Activated effector memory CD4-positive, alpha-beta T cell treated with Interleukin-2 at 50 U/mL for 16 hours (primary cell): ENCODE data around the gene NT5M.
A peak's percentile ranks its signal among the peaks of the same experiment; 100 is the strongest.
"Not testable (repeated sequence)": the region's sequence is repeated elsewhere in the genome, so short reads cannot be mapped to it uniquely, and the experiment has no call there.

Source experiments
- DNase-seq: peaks from one replicate; pipeline ENCODE4 v3.0.0-alpha.2; 2020

The NT5M gene

GRCh38 chr17:17303010-17303846 is at the start of gene NT5M:
Gene NT5M, plus strand, starts transcription at chr17:17303373. Its CDS starts 178 bp downstream, at chr17:17303551.
- DNase-seq, result peak; percentile 58

- DNase-seq, result no peak
Measured at GRCh38 chr17:17253406-17253805, 49.8 kb upstream of the NT5M start.

DNA sequence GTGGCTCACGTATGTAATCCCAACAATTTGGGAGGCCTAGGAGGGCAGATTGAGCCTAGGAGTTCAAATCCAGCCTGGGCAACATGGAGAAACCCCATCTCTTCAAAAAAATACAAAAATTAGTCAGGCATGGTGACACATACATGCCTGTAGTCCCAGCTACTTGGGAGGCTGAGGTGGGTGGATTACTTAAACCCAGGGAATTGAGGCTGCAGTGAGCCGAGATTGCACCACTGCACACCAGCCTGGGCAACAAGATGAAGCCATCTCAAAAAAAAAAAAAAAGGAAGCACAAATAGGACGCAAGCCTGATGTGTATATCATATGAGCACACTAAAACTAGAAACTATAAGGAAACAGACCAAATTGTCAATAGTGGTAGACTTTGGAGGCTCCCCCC is 49.1 kb upstream of the NT5M start:
- DNase-seq, result no peak

DNA sequence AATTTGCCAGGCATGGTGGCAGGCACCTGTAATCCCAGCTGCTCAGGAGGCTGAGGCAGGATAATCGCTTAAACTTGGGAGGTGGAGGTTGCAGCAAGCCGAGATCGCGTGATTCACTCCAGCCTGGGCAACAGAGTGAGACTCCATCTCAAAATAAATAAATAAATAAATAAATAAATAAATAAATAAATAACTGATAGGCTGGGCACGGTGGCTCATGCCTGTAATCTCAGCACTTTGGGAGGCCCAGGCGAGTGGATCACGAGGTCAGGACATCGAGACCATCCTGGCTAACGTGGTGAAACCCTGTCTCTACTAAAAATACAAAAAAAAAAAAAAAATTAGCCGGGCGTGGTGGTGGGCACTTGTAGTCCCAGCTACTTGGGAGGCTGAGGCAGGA is 47.5 kb upstream of the NT5M start:
- not testable (repeated sequence) for DNase-seq

DNA sequence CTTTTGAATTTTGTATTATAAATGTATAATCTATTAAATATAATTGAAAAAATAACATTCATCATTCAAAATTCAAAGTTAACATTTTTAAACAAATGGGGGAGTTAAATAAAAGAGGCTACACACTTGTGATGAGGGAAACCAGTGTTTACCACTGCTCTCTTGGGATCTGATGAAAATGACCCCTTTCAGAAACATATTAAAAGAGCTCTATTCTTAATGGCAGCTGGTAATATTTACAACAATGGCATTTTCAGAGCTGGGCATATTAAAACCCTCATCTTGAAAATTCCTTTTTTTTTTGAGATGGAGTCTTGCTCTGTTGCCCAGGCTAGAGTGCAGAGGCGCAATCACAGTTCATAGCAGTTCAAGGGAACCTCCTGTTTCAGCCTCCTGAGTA is 46.9 kb upstream of the NT5M start:
- no peak for DNase-seq

- DNase-seq, result no peak
Measured at GRCh38 chr17:17258011-17258410, 45.2 kb upstream of the NT5M start.

DNA sequence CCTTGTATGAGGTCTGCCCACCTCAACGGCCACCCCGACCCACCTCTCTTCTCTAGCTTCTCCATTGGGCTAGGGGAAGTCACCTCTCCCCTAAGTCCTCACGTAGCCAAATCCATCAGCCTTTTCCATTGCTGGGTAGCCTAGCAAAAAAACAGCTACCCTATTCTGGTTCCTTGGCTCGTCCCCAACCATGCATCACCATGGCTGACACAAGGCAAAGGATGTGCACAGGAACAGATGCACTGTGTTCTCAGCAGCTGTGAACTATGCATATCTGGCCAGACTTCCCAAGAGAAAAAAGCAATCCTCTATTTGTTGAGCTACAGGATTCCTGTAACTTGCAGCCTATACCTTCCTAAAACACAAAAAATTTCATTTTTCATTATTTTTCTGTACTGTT is 44.2 kb upstream of the NT5M start:
- no peak for DNase-seq

GRCh38 chr17:17264430-17264829 is 38.7 kb upstream of the NT5M start:
- no peak for DNase-seq

- no peak for DNase-seq
Measured at GRCh38 chr17:17269926-17270773, 33.0 kb upstream of the NT5M start.

DNA sequence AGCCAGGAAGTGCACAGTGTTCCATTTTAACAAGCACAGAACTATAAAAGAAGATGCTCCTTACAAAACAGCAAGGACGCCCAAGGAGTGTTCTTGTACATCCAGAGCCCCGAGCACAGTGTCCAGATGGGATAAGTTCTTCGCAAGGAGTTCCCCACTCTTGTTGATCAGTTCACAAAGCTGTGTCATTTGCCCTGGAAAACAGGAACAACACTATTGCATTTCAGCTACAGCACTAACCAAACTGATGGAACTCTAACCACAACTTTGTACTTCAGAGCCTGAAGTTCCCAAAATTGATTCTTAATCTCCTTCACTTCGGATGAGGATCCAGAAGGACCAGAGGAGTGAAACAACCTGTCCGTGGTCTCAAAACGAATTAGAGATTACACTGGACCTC is 27.2 kb upstream of the NT5M start:
- DNase-seq, result no peak

GRCh38 chr17:17277431-17277830 is 25.7 kb upstream of the NT5M start:
- DNase-seq, result not testable (repeated sequence)

DNA sequence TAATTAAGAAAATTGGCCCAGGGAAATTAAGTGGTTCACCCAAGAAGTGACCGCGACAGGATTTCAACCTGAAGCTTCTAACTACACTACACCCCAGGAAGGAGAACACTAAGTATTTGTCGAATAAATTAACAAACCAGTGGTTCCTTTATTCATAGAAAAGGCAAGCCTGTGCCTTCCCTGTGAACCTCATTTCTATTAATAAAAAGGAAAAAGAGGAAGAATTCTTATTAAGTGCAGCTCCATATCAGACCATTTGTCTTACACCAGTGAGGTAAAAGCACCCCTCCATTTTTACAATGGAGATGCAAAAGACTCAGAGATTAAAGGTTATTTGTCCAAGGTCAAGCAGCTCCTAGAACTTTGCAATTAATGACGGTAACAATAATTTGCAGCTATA is 23.9 kb upstream of the NT5M start:
- no peak for DNase-seq

GRCh38 chr17:17280613-17281549 is 22.3 kb upstream of the NT5M start, which contains the start of gene COPS3:
Gene COPS3, minus strand, starts transcription at chr17:17281246. Its CDS starts 60 bp downstream, at chr17:17281186.
- DNase-seq, result peak; percentile 92

DNA sequence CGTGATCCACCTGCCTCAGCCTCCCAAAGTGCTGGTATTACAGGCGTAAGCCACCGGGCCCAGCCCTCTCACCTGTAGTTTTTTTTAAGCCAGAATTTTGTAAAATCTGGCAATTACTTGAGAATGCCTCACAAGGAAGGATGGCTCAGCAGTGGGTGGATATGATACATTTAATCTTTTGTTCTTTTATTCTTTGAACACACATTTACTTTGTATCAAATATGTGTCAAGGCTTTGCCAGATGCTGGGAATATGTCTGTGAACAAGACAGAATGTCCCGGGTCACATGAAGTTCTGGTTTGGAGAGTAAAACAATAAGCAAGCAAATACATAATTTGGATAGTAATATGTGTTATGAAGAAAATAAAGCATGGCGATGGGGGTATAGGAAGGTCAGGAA is 17.2 kb upstream of the NT5M start:
- no peak for DNase-seq

DNA sequence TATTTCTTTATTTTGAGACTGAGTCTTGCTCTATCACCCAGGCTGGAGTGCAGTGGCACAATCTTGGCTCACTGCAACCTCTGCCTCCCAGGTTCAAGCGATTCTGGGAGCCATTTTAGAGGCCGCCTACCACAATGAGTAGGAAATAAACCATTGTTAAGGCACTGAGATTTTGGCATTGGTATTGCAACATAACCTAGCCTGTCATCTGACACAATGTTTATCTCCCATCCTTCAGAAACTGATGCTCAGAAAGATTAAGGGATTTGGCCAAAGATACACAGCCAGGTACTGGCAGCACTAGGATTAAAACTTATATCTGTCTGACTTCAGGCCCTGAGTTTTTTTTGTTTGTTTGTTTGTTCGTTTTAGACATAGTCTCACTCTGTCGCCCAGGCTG is 14.1 kb upstream of the NT5M start:
- DNase-seq, result no peak

DNA sequence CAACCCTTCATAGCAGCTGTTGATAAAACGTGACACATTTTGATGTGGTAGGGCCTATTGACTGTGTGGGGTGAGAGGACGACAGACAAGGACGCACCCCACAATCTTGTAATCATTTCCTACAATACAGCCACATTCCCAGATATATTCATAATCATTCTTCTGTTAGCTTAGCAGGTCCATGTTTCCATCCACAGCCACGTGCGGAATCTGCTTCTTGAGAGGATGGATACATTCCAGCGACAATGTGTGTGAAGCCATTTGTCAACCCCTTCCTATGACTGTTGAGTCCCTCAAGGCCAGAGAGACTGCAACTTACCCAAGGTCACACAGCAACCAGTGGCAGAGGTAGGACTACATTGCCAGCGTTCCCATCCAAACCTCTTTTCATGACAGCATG is 13.5 kb upstream of the NT5M start:
- no peak for DNase-seq

DNA sequence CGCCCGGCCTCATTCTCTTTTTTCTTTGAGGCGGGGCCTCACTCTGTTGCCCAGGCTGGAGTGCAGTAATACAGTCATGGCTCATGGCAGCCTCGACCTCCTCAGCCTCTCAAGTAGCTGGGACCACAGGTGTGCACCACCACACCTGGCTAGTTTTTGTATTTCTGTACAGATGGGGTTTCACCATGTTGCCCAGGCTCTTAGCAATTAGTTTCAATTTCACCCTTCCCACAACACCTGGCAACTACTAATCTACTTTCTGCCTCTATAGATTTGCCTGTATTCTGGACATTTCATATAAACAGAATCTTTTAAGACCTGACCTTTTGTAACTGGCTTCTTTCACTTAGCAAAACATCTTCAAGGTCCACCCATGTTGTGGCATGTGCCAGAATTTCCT is 8.0 kb upstream of the NT5M start:
- no peak for DNase-seq

DNA sequence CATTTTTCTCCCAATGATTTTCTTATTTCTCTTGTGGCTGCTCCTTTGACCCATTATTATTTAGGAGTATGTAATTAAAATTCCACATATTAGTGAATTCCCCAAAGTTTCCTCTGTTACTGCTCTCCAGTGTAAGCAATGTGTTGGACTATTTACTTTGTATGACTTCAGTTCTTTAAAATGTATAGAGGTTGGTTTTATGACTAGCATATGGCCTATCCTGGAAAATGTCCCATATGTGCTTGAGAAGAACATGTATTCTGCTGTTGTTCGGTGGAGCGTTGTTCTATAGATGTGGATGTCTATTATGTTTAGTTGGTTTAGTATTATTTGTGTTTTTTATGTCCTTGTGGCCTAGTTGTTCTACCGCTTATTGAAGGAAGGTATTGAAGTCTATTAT is 6.0 kb upstream of the NT5M start:
- DNase-seq, result no peak

GRCh38 chr17:17298108-17298507 is 5.1 kb upstream of the NT5M start:
- no peak for DNase-seq

DNA sequence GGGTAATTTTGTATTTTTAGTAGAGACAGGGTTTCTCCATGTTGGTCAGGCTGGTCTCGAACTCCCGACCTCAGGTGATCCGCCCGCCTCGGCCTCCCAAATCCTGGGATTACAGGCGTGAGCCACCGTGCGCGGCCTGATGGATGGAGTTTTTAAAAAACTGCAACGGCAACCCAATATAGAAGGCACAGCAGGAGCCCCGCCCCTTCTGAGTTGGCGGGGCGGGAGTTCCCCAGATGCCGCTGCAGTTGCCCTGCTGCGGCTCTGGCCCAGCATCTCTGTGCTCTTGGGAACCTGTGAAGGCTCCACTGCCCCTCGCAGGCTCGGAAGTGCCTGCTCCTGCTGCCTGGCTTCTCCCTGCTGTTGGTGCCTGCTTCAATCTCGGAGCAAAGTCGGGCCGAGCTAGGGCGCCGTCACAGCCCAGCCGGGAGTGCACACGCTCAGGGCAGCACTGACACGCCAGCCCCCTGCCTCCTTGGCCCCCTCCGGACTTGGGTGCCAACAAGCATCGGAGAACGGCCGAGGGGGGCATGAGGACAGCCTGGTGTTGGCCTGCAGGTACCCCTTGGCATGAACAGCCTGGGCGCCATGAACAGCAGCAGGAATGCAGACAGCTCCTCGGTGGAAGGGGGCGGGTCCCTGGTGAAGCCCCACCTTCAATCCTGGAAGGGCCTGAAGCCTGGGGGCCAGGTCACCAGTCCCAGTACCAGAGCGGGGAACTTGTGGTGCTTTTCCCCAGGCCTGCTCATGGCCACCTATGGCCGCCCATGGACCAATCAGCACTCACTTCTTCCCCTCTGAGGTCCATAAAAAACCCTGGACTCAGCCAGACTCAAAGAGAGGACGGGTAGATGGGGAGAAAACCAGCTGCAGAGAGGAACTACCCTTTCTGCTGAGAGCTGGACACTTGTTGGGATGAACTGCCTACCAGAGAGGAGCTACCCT is 2.3 kb upstream of the NT5M start:
- peak; percentile 29 for DNase-seq

- not testable (repeated sequence) for DNase-seq
Measured at GRCh38 chr17:17301659-17302058, 1.5 kb upstream of the NT5M start.
